Spleen (tissue), 11 donors: ENCODE results near the gene SHC1. TPM values are rescaled to one million over a fixed set of nuclear protein-coding genes. Genes with fewer than 3 reads are reported as not detected.

Source experiments
- DNase-seq: peaks from one replicate; pipeline ENCODE4 v3.0.0-alpha.2; 2020
- H3K27ac ChIP-seq, 8 donors: fragments of 200-600 bp; sonication (generic) in 7 of 8; 1 replicate in 4 of 8; 2 replicates in 4 of 8; pipeline versions ENCODE4 v1.5.0 to v1.8.0; 2016 to 2021; ENCODE audit warnings: inconsistent platforms in 4 of 8, mild to moderate bottlenecking in 4 of 8, moderate library complexity in 1 of 8
- H3K27me3 ChIP-seq, 7 donors: fragments of 200-600 bp; sonication (generic) in 6 of 7; replicated peaks in 1 of 7; 1 replicate in 4 of 7; 2 replicates in 3 of 7; pipeline versions ENCODE4 v1.5.0 to v1.8.0; 2016 to 2021; ENCODE audit warnings: inconsistent platforms in 3 of 7, mild to moderate bottlenecking in 1 of 7
- H3K36me3 ChIP-seq, 6 donors: fragments of 200-600 bp; sonication (generic) in 5 of 6; 1 replicate in 4 of 6; 2 replicates in 2 of 6; pipeline versions ENCODE4 v1.5.0 to v1.8.0; 2016 to 2021; ENCODE audit warnings: inconsistent platforms in 2 of 6
- H3K4me1 ChIP-seq, 6 donors: fragments of 200-600 bp; sonication (generic) in 5 of 6; 1 replicate in 3 of 6; 2 replicates in 3 of 6; pipeline versions ENCODE4 v1.5.0 to v1.8.0; 2016 to 2021; ENCODE audit warnings: inconsistent platforms in 3 of 6
- H3K4me3 ChIP-seq, 8 donors: fragments of 200-600 bp; sonication (generic) in 7 of 8; 1 replicate in 4 of 8; 2 replicates in 4 of 8; pipeline versions ENCODE4 v1.5.0 to v1.8.0; 2016 to 2021; ENCODE audit warnings: inconsistent platforms in 4 of 8, mild to moderate bottlenecking in 4 of 8, moderate library complexity in 2 of 8
- H3K9me3 ChIP-seq, 8 donors: fragments of 200-600 bp; sonication (generic) in 7 of 8; 1 replicate in 4 of 8; 2 replicates in 4 of 8; pipeline versions ENCODE4 v1.5.0 to v1.8.0; 2016 to 2021; ENCODE audit warnings: inconsistent platforms in 4 of 8
- CTCF ChIP-seq, 11 experiments: fragments of 200-600 bp in 7 of 11; fragments of 450-650 bp in 4 of 11; sonication (generic) in 4 of 11; IDR thresholded peaks in 8 of 11; conservative IDR thresholded peaks in 3 of 11; 1 replicate in 7 of 11; 2 replicates in 4 of 11; pipeline versions ENCODE4 v1.4.0 to v1.8.0; 2016 to 2021; ENCODE audit warnings: antibody characterized with exemption in 11 of 11, inconsistent platforms in 4 of 11, mild to moderate bottlenecking in 1 of 11
- POLR2A ChIP-seq, 3 donors: fragments of 450-650 bp; IDR thresholded peaks; one replicate each; pipeline ENCODE4 v1.5.1; 2017; ENCODE audit warnings: antibody characterized with exemption in 3 of 3, mild to moderate bottlenecking in 1 of 3
- POLR2AphosphoS5 ChIP-seq, 3 donors: sonication (generic); formaldehyde crosslinking; IDR thresholded peaks; one replicate each; pipeline ENCODE4 v1.5.1; 2017; ENCODE audit warnings: antibody characterized with exemption in 3 of 3
- WGBS, 5 donors: extraction: QIAGEN DNeasy Blood & Tissue Kit in 3 of 5; methylation state at CpG; one replicate each; pipeline versions ENCODE4 v1.1.5 to v1.1.7; 2013 to 2018; 5-methylcytosine and 5-hydroxymethylcytosine counted together
- intact Hi-C: fragments of 100-400 bp; cut with DNase I; formaldehyde crosslinking; loops from one replicate; pipeline ENCODE4 v1.15.0; 2023; ENCODE audit warnings: low total_unique reads
- polyA plus RNA-seq, 3 donors: library from polyadenylated mRNA; stranded (reverse); fragments of 200-250 nt; gene quantifications; one replicate each; pipeline ENCODE4 v1.2.1, GENCODE V29; 2013
- total RNA-seq, 7 donors: library from RNA; depleted of rRNA in 3 of 7; stranded (reverse); fragments of >200 nt in 3 of 7; fragmentation: NEBNext Ultra II Directional in 4 of 7; extraction: Animal tissue kit (Norgen Biotek cat#: 25700) in 4 of 7; gene quantifications; one replicate each; pipeline versions ENCODE4 v1.1.0 to v1.2.1, GENCODE V29; 2016 to 2021
- donor health status: healthy with polysubstance abuse.
- donor health status: DM: no; HTN: no; CAD: no; lungs with moderate emphysema.
- donor health status: DM: no; HTN: no; CAD: no.
- donor health status: Bipolar disorder and iron deficiency.
- donor health status: healthy.
- donor health status: DM: no; HTN: no; CAD: no.
- donor health status: DM: yes; HTN: yes; CAD: no.

Gene SHC1
- total and polyA plus RNA-seq, 10 donors: 36.8 to 133 (median 92.3) TPM

GRCh38 chr1:154993572-154994268, 23.2 kb upstream of the SHC1 start, which contains the start of gene LENEP:
LENEP (plus strand) TSS chr1:154993586; CDS start chr1:154993608, 22 bp downstream.
- TF ChIP-seq CTCF (IDR thresholded peaks at IDR 0.05 in 8 of 11, conservative IDR thresholded peaks at IDR 0.05 in 3 of 11) (no peak), POLR2AphosphoS5 (IDR thresholded peaks at IDR 0.05) (no peak), POLR2A (IDR thresholded peaks at IDR 0.05) (no peak)
- H3K4me3 ChIP-seq: no peak within 1 kb of the TSS
- peak; percentile 40 for DNase-seq
- intact Hi-C loops: no loop called here
- H3K27me3 ChIP-seq: no peaks in the 10 kb centered on the region
- peaks cover 0 to 49% (median 26%) of the 10 kb centered on the region in 6 donors for H3K36me3 ChIP-seq
- H3K27ac ChIP-seq: no peak within 1 kb of the TSS
- no peaks in the 10 kb centered on the region for H3K9me3 ChIP-seq
- peaks cover 1 to 53% (median 20%) of the 10 kb centered on the region in 6 donors for H3K4me1 ChIP-seq
- WGBS, 5 donors: 59 to 92% (median 78%) methylated on average over 4 to 8 of the region's 8 CpGs

- Histone ChIP-seq H3K27ac (no peak overlapping the region), H3K36me3 (peaks cover 0 to 57% (median 33%) of the 10 kb centered on the region in 6 donors), H3K27me3 (no peaks in the 10 kb centered on the region), H3K9me3 (no peaks in the 10 kb centered on the region), H3K4me3 (no peak overlapping the region), H3K4me1 (peaks cover 0 to 52% (median 15%) of the 10 kb centered on the region in 6 donors)
- DNase-seq: peak; percentile 41
- intact Hi-C loops: no loop called here
- TF ChIP-seq CTCF (IDR thresholded peaks at IDR 0.05 in 8 of 11, conservative IDR thresholded peaks at IDR 0.05 in 3 of 11) (no peak), POLR2AphosphoS5 (IDR thresholded peaks at IDR 0.05) (peak in 1 of 3 donors; percentile 5)
- WGBS, 5 donors: 80 to 89% (median 86%) methylated on average over 13 to 14 of the region's 14 CpGs
These were observed 22.4 kb upstream of the SHC1 start for GRCh38 chr1:154992721-154993571.

GRCh38 chr1:154990276-154990675, 19.7 kb upstream of the SHC1 start:
- Histone ChIP-seq H3K4me3 (no peak overlapping the region), H3K27ac (no peak overlapping the region), H3K9me3 (no peaks in the 10 kb centered on the region), H3K36me3 (peaks cover 0 to 79% (median 42%) of the 10 kb centered on the region in 6 donors), H3K4me1 (peaks cover 0 to 52% (median 7%) of the 10 kb centered on the region in 6 donors), H3K27me3 (no peaks in the 10 kb centered on the region)
- TF ChIP-seq POLR2AphosphoS5 (IDR thresholded peaks at IDR 0.05) (peak in 1 of 3 donors; percentile 16), POLR2A (IDR thresholded peaks at IDR 0.05) (no peak), CTCF (IDR thresholded peaks at IDR 0.05 in 8 of 11, conservative IDR thresholded peaks at IDR 0.05 in 3 of 11) (no peak)
- intact Hi-C loops: no loop called here
- DNase-seq: peak; percentile 56
- WGBS, 5 donors: 92 to 97% (median 95%) methylated on average over 5 to 8 of the region's 8 CpGs
